Esophagus (tissue), 2 donors: ENCODE results near the gene BBOX1. TPM values are rescaled to one million over a fixed set of nuclear protein-coding genes. Genes with fewer than 3 reads are reported as not detected.

ENCODE experiments used
- H3K27ac ChIP-seq, 2 donors: one replicate each; pipeline ENCODE4 v1.5.1; 2013; ENCODE audit warnings: low read depth in 2 of 2, mild to moderate bottlenecking in 2 of 2, inconsistent platforms in 1 of 2, low read length in 1 of 2, moderate library complexity in 1 of 2
- H3K27me3 ChIP-seq, 2 donors: one replicate each; pipeline ENCODE4 v1.6.1; 2013; ENCODE audit warnings: low read length in 2 of 2, control low read depth in 1 of 2, mild to moderate bottlenecking in 1 of 2; ENCODE audit not compliant: insufficient read depth in 2 of 2, control insufficient read depth in 1 of 2
- H3K36me3 ChIP-seq, 2 donors: one replicate each; pipeline ENCODE4 v1.6.1; 2013; ENCODE audit warnings: low read length in 1 of 2; ENCODE audit not compliant: control insufficient read depth in 2 of 2, insufficient read depth in 2 of 2
- H3K4me1 ChIP-seq, 2 donors: one replicate each; pipeline ENCODE4 v1.6.1; 2013; ENCODE audit warnings: low read length in 1 of 2; ENCODE audit not compliant: control insufficient read depth in 2 of 2, insufficient read depth in 2 of 2
- H3K4me3 ChIP-seq, 2 donors: one replicate each; pipeline ENCODE4 v1.5.1; 2013; ENCODE audit warnings: low read length in 2 of 2, mild to moderate bottlenecking in 2 of 2, low read depth in 1 of 2, moderate library complexity in 1 of 2
- H3K9me3 ChIP-seq, 2 donors: one replicate each; pipeline ENCODE4 v1.6.1; 2013; ENCODE audit warnings: mild to moderate bottlenecking in 2 of 2, low read depth in 1 of 2, low read length in 1 of 2, moderate library complexity in 1 of 2; ENCODE audit not compliant: control insufficient read depth in 2 of 2, insufficient read depth in 1 of 2
- WGBS, 2 donors: extraction: QIAGEN DNeasy Blood & Tissue Kit; methylation state at CpG; one replicate each; pipeline ENCODE4 v1.1.7; 2013; 5-methylcytosine and 5-hydroxymethylcytosine counted together
- polyA plus RNA-seq, 2 donors: library from polyadenylated mRNA; stranded (reverse); fragments of 200-250 nt; gene quantifications; one replicate each; pipeline ENCODE4 v1.2.3, GENCODE V29; 2013
- donor health status: healthy with polysubstance abuse.
- donor health status: Bipolar disorder and iron deficiency.

Gene BBOX1
- polyA plus RNA-seq, 2 donors, result 12.7 to 14.1 TPM

DNA sequence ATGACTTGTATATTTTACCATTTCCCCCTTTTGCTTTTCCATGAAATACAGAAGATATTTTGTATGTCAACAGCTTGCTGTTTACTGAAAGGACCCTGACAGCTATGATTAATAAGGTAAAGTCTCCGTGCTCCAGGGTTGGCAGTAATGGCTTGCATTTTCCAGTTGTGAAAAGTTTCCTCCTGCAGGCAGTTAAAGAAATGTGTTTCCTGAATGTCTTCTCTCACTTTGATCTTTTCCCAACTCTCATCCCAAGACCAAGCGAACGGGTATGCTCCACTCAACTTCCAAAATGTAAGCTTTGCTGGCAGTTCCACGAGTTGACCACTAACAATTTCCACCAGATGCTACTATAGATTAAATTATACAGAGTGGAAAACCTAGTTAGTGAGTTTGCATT is 37.8 kb upstream of the BBOX1 start:
- 31% methylated on average over 4 of the region's 4 CpGs for WGBS, 2 donors
- no peak overlapping the region for H3K4me3 ChIP-seq
- H3K36me3 ChIP-seq, result no peaks in the 10 kb centered on the region
- no peaks in the 10 kb centered on the region for H3K27me3 ChIP-seq
- no peaks in the 10 kb centered on the region for H3K4me1 ChIP-seq
- H3K9me3 ChIP-seq, result no peaks in the 10 kb centered on the region
- no peak overlapping the region for H3K27ac ChIP-seq

DNA sequence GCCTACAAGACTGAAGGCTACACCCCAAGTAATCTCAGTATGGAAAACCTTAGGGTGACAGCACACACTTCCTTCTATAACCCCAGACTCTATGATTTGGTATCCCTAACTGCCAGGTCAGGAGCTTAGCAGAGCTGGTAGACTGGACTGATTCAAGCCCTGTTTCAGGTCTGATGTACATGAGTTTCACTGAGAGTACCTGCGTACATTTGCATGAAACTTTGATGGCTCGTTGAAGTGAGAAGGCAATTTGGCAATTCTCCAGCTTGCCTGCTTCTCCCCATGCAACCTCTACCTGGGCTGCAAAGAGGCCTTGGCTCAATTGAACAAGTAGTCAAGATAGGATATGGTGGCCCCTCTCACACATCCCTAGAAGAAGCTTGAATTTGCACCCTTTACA is 36.5 kb upstream of the BBOX1 start:
- H3K4me1 ChIP-seq, result no peaks in the 10 kb centered on the region
- WGBS, 2 donors, result 93% methylated on average over 2 of the region's 2 CpGs
- H3K9me3 ChIP-seq, result no peaks in the 10 kb centered on the region
- no peaks in the 10 kb centered on the region for H3K27me3 ChIP-seq
- no peak overlapping the region for H3K4me3 ChIP-seq
- no peaks in the 10 kb centered on the region for H3K36me3 ChIP-seq
- H3K27ac ChIP-seq, result no peak overlapping the region

DNA sequence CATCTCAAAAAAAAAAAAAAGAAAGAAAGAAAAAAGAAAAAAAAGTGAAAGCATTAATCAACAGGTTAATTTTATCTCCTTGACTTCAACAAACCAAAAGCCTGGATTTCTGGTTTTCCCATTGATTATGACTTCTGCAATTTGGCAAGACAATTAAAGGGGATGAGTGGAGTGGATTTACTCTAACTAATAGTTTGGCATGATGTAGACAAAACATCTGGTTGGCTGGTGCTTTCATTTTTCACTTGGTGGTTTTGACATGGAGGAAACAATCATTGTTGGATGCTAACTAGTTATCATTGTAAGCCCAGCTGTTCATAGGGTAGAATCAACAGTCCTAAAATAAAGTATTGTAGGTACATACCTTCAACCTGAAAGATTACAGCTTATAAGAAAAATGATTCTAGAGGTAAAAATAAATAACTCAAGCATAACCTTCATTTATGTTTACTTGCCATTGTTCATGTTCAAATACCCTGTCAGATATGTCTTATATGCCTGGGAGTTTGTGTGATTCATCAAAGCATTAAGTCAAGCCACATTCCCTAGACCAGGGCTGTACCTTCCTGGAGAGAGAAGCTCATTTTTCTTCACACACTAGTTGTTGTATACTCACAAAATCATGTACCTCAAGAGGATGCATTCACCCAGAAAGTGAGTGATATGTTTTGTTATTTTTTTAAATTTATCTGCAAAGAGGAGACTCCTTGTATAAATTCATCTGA is 31.6 kb upstream of the BBOX1 start:
- Histone ChIP-seq H3K4me1 (no peaks in the 10 kb centered on the region), H3K4me3 (no peak overlapping the region), H3K9me3 (no peaks in the 10 kb centered on the region), H3K27me3 (no peaks in the 10 kb centered on the region), H3K27ac (no peak overlapping the region), H3K36me3 (no peaks in the 10 kb centered on the region)

DNA sequence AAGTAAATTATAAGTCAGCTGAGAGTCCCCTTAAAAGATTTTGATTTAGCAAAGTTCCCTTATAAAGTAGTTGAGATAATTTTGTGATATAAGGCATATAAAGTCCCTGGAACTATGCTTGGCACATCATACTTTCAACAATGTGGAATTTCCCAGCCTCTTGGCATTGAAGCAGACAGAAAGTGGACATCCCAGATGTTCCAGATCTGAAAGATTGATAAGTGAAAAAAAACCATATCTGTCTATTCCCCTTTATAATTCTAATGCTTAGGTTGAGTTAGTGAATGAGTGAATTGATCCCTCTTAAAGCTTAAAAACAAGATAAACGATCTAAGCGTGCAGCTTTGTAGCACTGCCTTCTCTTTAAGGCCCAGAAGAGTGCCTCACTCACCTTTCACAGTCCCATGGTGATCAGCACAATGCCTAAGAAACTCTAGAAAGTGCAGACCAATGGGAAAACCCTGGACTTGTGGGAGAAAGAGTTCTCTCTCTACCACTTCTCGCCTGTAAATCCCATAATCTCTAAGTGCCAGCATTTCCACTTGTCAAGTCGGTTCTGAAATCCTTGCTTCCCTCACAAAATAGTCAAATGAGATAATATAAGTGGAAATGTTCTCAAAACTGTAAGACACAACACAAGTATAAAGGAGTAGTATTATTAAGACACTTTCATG is 28.9 kb upstream of the BBOX1 start:
- WGBS, 2 donors, result 56 to 63% methylated on average over 4 of the region's 4 CpGs
- Histone ChIP-seq H3K27me3 (no peaks in the 10 kb centered on the region), H3K9me3 (no peaks in the 10 kb centered on the region), H3K4me1 (no peaks in the 10 kb centered on the region), H3K36me3 (no peaks in the 10 kb centered on the region), H3K27ac (no peak overlapping the region), H3K4me3 (no peak overlapping the region)

DNA sequence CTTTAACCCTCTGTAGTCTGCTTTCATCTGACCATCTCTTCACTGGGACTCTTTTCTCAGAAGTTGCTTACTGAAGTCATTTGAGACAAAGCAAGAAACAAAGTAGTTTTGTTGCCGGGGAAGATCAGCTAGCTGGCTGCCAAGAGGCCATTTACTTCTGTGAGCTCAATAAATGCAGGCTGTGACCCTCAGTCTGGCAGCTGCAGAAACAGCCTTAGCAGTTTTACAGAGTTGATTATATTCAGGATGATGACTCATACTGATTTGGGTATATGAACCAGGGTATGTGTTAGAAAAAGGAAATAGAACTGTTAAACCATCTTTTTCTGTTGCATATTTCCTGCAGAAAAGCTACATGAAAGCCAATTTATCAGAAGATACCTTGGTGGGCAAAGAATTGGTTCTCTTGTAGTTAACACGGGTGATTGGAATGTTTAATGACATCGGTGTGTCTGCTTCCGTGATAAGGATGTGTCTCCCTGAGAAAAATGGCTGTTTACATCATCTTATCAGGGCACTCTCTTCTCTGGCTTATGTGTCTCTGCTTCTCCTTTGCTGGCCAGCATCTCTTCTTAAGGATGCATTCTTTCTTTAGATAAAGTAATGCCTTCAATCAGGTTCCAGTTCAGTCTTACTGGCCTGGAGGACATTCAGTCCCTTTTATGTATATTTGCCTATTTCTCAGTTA is 28.2 kb upstream of the BBOX1 start:
- Histone ChIP-seq H3K9me3 (no peaks in the 10 kb centered on the region), H3K36me3 (no peaks in the 10 kb centered on the region), H3K27ac (peak overlapping the region in 1 of 2 donors; percentile 3), H3K4me1 (no peaks in the 10 kb centered on the region), H3K4me3 (no peak overlapping the region), H3K27me3 (no peaks in the 10 kb centered on the region)
- WGBS, 2 donors, result 28 to 39% methylated on average over 4 of the region's 4 CpGs

DNA sequence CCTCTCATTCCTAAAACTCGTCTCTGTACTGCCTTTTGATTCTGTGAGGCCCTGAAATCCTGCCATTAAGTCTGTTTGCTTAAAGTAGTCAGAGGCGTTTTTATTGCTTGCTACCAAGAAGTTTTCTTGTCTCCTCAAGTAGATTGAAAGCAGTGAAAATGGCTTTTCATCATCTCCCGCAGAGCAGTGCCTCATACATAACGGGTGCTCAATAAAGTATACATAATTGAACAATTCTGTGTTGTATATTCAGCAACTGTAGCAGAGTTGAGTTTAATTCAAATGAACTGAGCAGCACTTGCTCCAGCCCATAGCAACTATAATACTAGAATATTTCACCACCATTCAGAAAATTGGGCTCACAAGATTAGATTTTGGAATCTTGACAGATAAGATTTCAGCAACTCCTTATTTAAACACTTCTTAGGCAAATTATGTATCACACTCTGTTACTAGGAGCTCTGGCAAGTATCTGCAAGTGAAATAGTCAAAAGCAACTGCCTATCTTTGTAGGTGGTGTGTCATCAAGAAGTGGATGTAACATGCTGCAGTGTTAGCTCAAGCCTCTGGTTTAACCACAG is 26.7 kb upstream of the BBOX1 start:
- WGBS, 2 donors, result 39 to 40% methylated on average over 4 of the region's 4 CpGs
- H3K27ac ChIP-seq, result no peak overlapping the region
- no peaks in the 10 kb centered on the region for H3K9me3 ChIP-seq
- H3K4me3 ChIP-seq, result no peak overlapping the region
- H3K27me3 ChIP-seq, result no peaks in the 10 kb centered on the region
- no peaks in the 10 kb centered on the region for H3K36me3 ChIP-seq
- no peaks in the 10 kb centered on the region for H3K4me1 ChIP-seq

DNA sequence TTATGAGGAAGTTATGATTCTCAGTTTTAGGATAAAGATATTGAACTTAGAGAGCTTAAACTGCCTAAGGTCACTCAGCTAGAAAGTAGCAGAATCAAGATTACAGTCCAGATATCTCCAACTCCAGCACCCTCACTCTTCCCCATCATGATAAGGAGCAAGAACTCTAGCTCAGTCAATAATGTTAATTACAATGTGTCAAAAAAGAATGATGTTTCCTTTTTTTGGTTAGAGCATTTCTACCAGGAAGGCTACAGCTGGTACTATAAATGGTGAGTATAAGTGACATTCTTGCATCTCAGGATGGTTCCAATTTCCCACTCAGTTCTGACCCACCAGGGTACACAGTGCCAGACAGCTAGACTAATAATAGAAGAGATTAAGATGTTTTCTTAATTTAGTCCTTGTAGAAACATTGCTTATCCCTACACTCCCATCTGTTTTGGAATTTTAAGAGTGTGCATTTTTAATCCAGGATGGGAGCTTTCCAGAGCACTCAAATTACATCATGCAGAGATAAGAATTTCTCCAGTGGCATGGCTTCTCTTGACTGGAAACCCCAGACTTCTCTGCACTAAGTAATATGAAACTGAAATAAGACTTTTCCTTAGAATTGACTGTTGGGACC is 21.6 kb upstream of the BBOX1 start:
- Histone ChIP-seq H3K4me1 (no peaks in the 10 kb centered on the region), H3K36me3 (no peaks in the 10 kb centered on the region), H3K9me3 (no peaks in the 10 kb centered on the region), H3K27me3 (no peaks in the 10 kb centered on the region), H3K4me3 (no peak overlapping the region), H3K27ac (no peak overlapping the region)

DNA sequence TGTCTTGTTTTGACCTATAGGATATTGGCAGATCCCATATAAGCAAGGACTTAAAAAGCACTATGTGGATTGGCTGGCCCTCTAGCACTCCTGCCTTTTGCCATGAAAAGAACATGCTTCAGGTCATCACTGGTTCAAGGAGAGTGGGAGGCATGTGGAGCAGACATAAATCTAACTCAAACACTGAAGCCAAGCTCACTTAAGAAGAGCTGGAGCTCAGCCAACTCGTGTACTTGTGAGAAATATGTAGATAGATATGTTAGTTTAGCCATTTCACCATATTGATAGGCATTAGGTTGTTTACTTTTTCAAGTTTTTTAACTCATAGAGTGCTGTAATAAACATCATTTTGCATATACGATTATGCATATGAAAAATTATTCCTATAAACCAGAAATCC is 19.9 kb upstream of the BBOX1 start:
- WGBS, 2 donors, result 50 to 60% methylated on average over 2 of the region's 2 CpGs
- Histone ChIP-seq H3K9me3 (no peaks in the 10 kb centered on the region), H3K27me3 (no peaks in the 10 kb centered on the region), H3K36me3 (no peaks in the 10 kb centered on the region), H3K4me3 (no peak overlapping the region), H3K4me1 (no peaks in the 10 kb centered on the region), H3K27ac (no peak overlapping the region)

DNA sequence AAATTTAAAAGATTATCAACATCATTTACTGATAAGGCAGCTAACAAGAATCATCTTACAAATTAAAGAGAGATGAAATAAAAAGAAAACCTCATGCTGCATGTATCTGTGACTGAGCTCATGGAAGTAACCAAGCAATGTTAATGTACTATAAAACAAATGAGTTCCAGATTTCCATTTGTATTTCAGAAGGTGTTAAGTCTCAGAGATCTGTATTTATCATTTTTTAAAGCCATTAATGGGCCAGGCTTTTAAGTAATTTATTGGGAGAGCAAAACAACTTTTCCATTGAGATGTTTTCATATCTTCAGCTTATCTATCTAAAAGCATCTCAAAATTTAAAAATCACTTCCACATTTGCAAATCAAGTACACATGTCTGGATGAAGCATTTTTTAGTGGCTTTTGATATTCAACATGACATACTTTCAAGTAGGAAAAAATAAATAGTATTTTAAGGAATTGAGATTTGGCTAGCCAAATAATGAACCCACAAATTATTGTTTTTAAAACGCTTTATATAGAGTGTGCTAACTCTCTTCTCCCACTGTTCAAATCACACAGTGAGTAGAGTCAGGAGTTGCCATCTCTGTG is 17.9 kb upstream of the BBOX1 start:
- Histone ChIP-seq H3K4me1 (no peaks in the 10 kb centered on the region), H3K27me3 (no peaks in the 10 kb centered on the region), H3K9me3 (no peaks in the 10 kb centered on the region), H3K4me3 (no peak overlapping the region), H3K36me3 (no peaks in the 10 kb centered on the region), H3K27ac (no peak overlapping the region)
- WGBS, 2 donors, result 75 to 81% methylated on average over 1 of the region's 1 CpG
